NCI-H146 (cell line): ENCODE results near the gene ERFE.

Source experiments
- DNase-seq: peaks from one replicate; lab custom pipeline; 2025; lab: John Stamatoyannopoulos, UW

ERFE gene

GRCh38 chr2:238155051-238155760 lies 3.6 kb upstream of the ERFE start:
- DNase-seq: no peak

GRCh38 chr2:238155761-238156694 lies 2.7 kb upstream of the ERFE start:
- no peak for DNase-seq

- no peak for DNase-seq
These were observed 1.2 kb upstream of the ERFE start for GRCh38 chr2:238157506-238158017.

GRCh38 chr2:238158018-238158508 lies 707 bp upstream of the ERFE start:
- no peak for DNase-seq

- DNase-seq: peak; percentile 33
These were observed 335 bp downstream of the ERFE start for GRCh38 chr2:238159071-238159539.

- no peak for DNase-seq
These were observed 963 bp downstream of the ERFE start for GRCh38 chr2:238159661-238160205.

GRCh38 chr2:238160206-238161129 lies 1.7 kb downstream of the ERFE start:
- DNase-seq: no peak

- DNase-seq: no peak
These were observed 2.7 kb downstream of the ERFE start for GRCh38 chr2:238161291-238162051.

- DNase-seq: no peak
These were observed 3.6 kb downstream of the ERFE start for GRCh38 chr2:238162251-238162845.

GRCh38 chr2:238162846-238163441 lies 4.2 kb downstream of the ERFE start:
- peak; percentile 22 for DNase-seq

GRCh38 chr2:238163481-238164198 lies 4.9 kb downstream of the ERFE start:
- DNase-seq: peak; percentile 54

- no peak for DNase-seq
These were observed 6.1 kb downstream of the ERFE start for GRCh38 chr2:238164906-238165287.

GRCh38 chr2:238165288-238165921 lies 6.6 kb downstream of the ERFE start:
- no peak for DNase-seq

- no peak for DNase-seq
These were observed 7.9 kb downstream of the ERFE start for GRCh38 chr2:238166391-238167343.

GRCh38 chr2:238167344-238167715 lies 8.6 kb downstream of the ERFE start:
- no peak for DNase-seq

GRCh38 chr2:238167761-238168160 lies 9.0 kb downstream of the ERFE start:
- DNase-seq: no peak
